GM10248 (cell line): ENCODE results near the gene RPS27L.
A peak's percentile ranks its signal among the peaks of the same experiment; 100 is the strongest.

Source experiments
- CTCF ChIA-PET: fragments of 300-600 bp; sonication (Branson Sonifier 250); formaldehyde crosslinking; extraction: SDS; loops from one replicate; lab custom pipeline; 2021; ENCODE audit warnings: antibody characterized with exemption; lab: Yijun Ruan, JAX
- POLR2A ChIA-PET: fragments of 350-650 bp; sonication (Branson Sonifier 250); formaldehyde crosslinking; extraction: SDS; loops from one replicate; lab custom pipeline; 2020; ENCODE audit warnings: antibody characterized with exemption; lab: Yijun Ruan, JAX
- DNase-seq: peaks from one replicate; pipeline ENCODE4 v3.0.0; 2012; ENCODE audit errors: extremely low spot score
- CTCF ChIP-seq: IDR thresholded peaks from 2 replicates; pipeline ENCODE4 v1.5.1; 2012; ENCODE audit warnings: mild to moderate bottlenecking, low read depth; ENCODE audit errors: extremely low read depth, missing control alignments, control extremely low read depth

RPS27L gene

GRCh38 chr15:63126726-63127125, 30.6 kb downstream of the RPS27L start:
- no peak for DNase-seq
- POLR2A ChIA-PET, result no interaction called here
- CTCF ChIA-PET, result interaction anchor here (1.6 to 2.8 kb wide), 3 partner anchors 9 to 79 kb away, joined by 4 to 9 read pairs (median 9); no protein-coding TSS in a partner anchor
- no peak for TF ChIP-seq CTCF

- ChIA-PET CTCF (interaction anchor here (2.0 to 2.8 kb wide), 2 partner anchors 12 to 77 kb away, joined by 9 read pairs; no protein-coding TSS in a partner anchor), POLR2A (interaction anchor here (0.6 kb wide), 1 partner anchor 19 kb away, joined by 4 read pairs; no protein-coding TSS in a partner anchor)
- TF ChIP-seq CTCF, result no peak
- DNase-seq, result no peak
Measured at GRCh38 chr15:63124506-63124905, 32.8 kb downstream of the RPS27L start.

GRCh38 chr15:63122002-63122875, 35.0 kb downstream of the RPS27L start:
- DNase-seq, result peak; percentile 97
- POLR2A ChIA-PET, result no interaction called here
- CTCF ChIA-PET, result no interaction called here

GRCh38 chr15:63121382-63122001, 35.8 kb downstream of the RPS27L start, which contains the start of gene LACTB:
Gene LACTB (plus strand): TSS chr15:63121861. CDS start chr15:63121872, 11 bp downstream.
- TF ChIP-seq CTCF, result no peak
- ChIA-PET POLR2A (no interaction called here), CTCF (no interaction called here)
- DNase-seq, result peak; percentile 88

More at GRCh38 chr15:63122002-63122875, 35.0 kb downstream of the RPS27L start:
- no peak for TF ChIP-seq CTCF

GRCh38 chr15:63118854-63119253, 38.4 kb downstream of the RPS27L start:
- TF ChIP-seq CTCF, result no peak
- CTCF ChIA-PET, result interaction anchor here (0.9 kb wide), 1 partner anchor 71 kb away, joined by 3 read pairs; no protein-coding TSS in a partner anchor
- POLR2A ChIA-PET, result interaction anchor here (0.6 kb wide), 1 partner anchor 486 kb away, joined by 4 read pairs; no protein-coding TSS in a partner anchor
- no peak for DNase-seq

- ChIA-PET CTCF (no interaction called here), POLR2A (no interaction called here)
- no peak for TF ChIP-seq CTCF
- no peak for DNase-seq
Measured at GRCh38 chr15:63114465-63114864, 42.8 kb downstream of the RPS27L start.
